Neutrophil (primary cell): Measurements from ENCODE around the gene L1CAM.

Experiments used
- H3K27ac ChIP-seq: fragments of 200-600 bp; sonication (generic); 2 replicates; pipeline ENCODE4 v1.5.1; 2016; ENCODE audit warnings: mild to moderate bottlenecking, moderate library complexity
- H3K27me3 ChIP-seq: fragments of 200-600 bp; sonication (generic); 2 replicates; pipeline ENCODE4 v1.6.0; 2016; ENCODE audit warnings: mild to moderate bottlenecking
- H3K36me3 ChIP-seq: fragments of 200-600 bp; sonication (generic); 2 replicates; pipeline ENCODE4 v1.5.1; 2017
- H3K4me1 ChIP-seq, 2 experiments: fragments of 200-600 bp in 1 of 2; sonication (generic) in 1 of 2; 1 replicate in 1 of 2; 2 replicates in 1 of 2; pipeline versions ENCODE4 v1.5.1 to v1.6.1; 2013 to 2016; ENCODE audit warnings: low read depth in 1 of 2, low read length in 1 of 2, mild to moderate bottlenecking in 1 of 2, moderate library complexity in 1 of 2; ENCODE audit not compliant: control insufficient read depth in 1 of 2, insufficient read depth in 1 of 2
- H3K4me3 ChIP-seq, 2 experiments: fragments of 200-600 bp in 1 of 2; sonication (generic) in 1 of 2; 1 replicate in 1 of 2; 2 replicates in 1 of 2; pipeline ENCODE4 v1.5.1; 2013 to 2016; ENCODE audit warnings: low read depth in 1 of 2, low read length in 1 of 2, mild to moderate bottlenecking in 1 of 2, moderate library complexity in 1 of 2
- H3K9me3 ChIP-seq: fragments of 200-600 bp; sonication (generic); 2 replicates; pipeline ENCODE4 v1.5.1; 2016
- TF ChIP-seq, protein P1 (sequence below): fragments of 200-600 bp; sonication (generic); IDR thresholded peaks from 2 replicates; pipeline ENCODE4 v1.5.1; 2016; ENCODE audit warnings: antibody characterized with exemption

L1CAM gene

GRCh38 chrX:153928846-153929245 lies 42.9 kb upstream of the L1CAM start:
- H3K4me3 ChIP-seq = peak overlapping the region; percentile 48 to 98
- H3K36me3 ChIP-seq = peaks cover 18% of the 10 kb centered on the region
- TF ChIP-seq, protein P1, sequence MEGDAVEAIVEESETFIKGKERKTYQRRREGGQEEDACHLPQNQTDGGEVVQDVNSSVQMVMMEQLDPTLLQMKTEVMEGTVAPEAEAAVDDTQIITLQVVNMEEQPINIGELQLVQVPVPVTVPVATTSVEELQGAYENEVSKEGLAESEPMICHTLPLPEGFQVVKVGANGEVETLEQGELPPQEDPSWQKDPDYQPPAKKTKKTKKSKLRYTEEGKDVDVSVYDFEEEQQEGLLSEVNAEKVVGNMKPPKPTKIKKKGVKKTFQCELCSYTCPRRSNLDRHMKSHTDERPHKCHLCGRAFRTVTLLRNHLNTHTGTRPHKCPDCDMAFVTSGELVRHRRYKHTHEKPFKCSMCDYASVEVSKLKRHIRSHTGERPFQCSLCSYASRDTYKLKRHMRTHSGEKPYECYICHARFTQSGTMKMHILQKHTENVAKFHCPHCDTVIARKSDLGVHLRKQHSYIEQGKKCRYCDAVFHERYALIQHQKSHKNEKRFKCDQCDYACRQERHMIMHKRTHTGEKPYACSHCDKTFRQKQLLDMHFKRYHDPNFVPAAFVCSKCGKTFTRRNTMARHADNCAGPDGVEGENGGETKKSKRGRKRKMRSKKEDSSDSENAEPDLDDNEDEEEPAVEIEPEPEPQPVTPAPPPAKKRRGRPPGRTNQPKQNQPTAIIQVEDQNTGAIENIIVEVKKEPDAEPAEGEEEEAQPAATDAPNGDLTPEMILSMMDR = no peak
- H3K4me1 ChIP-seq = peaks cover 22 to 57% of the 10 kb centered on the region in 2 experiments
- H3K9me3 ChIP-seq = no peaks in the 10 kb centered on the region
- H3K27ac ChIP-seq = peak overlapping the region; percentile 100
- no peaks in the 10 kb centered on the region for H3K27me3 ChIP-seq

GRCh38 chrX:153927922-153928760 lies 42.2 kb upstream of the L1CAM start:
- peaks cover 24 to 62% of the 10 kb centered on the region in 2 experiments for H3K4me1 ChIP-seq
- TF ChIP-seq, protein P1 = peak; percentile 33

GRCh38 chrX:153927672-153927921 lies 41.6 kb upstream of the L1CAM start:
- H3K9me3 ChIP-seq = no peaks in the 10 kb centered on the region
- H3K36me3 ChIP-seq = peaks cover 18% of the 10 kb centered on the region
- peak overlapping the region; percentile 100 for H3K27ac ChIP-seq
- H3K4me1 ChIP-seq = peaks cover 29 to 68% of the 10 kb centered on the region in 2 experiments
- peak overlapping the region; percentile 69 to 98 for H3K4me3 ChIP-seq
- TF ChIP-seq, protein P1 = no peak
- no peaks in the 10 kb centered on the region for H3K27me3 ChIP-seq

More at GRCh38 chrX:153927922-153928760, 42.2 kb upstream of the L1CAM start:
- H3K27ac ChIP-seq = peak overlapping the region; percentile 100
- H3K36me3 ChIP-seq = peaks cover 18% of the 10 kb centered on the region
- H3K27me3 ChIP-seq = no peaks in the 10 kb centered on the region
- no peaks in the 10 kb centered on the region for H3K9me3 ChIP-seq
- H3K4me3 ChIP-seq = peak overlapping the region; percentile 69 to 98

DNA sequence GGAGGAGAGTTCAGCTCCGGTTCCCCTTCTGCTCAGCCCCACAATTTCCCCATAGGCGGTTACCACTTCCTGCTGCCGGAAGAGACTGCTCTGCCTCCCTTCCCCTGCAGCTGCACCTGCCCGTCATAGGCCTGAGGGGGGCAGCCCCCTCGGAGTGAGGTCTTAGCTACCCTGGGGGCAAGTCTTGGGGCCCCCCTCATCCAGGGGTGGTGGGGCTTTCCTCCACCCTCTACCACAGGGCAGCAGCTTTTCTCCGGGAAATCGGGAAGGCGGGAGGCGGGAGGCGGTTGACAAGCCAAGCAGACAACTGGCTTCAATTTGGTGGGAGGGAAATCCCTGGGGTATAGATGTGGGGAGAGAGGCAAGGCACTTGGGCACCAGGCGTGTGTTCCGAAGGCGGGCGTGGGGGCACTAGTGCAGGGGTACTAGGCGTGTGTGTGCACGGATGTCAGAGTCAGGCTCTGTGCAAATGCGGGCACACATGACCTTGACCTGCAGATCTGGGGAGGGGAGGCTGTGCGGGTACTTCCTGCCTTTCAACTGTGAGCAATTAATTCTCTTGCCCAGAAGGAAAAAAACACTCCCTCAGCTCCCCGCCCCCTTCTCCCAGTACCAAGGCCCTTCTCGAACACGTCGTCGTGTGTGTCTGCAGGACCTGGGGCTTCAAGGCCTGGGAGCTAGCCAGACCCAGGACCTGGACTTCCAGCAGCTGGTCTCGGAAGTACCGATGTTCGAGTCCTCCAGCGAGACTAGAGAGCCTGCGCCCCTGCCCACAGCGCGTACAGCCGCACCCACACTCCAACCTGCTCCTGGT lies 41.1 kb upstream of the L1CAM start:
- peak overlapping the region; percentile 100 for H3K27ac ChIP-seq
- peaks cover 35 to 73% of the 10 kb centered on the region in 2 experiments for H3K4me1 ChIP-seq
- H3K27me3 ChIP-seq = no peaks in the 10 kb centered on the region
- no peaks in the 10 kb centered on the region for H3K9me3 ChIP-seq
- peak overlapping the region; percentile 69 to 98 for H3K4me3 ChIP-seq
- peaks cover 17% of the 10 kb centered on the region for H3K36me3 ChIP-seq
- TF ChIP-seq, protein P1 = peak; percentile 38

GRCh38 chrX:153926552-153926857 lies 40.5 kb upstream of the L1CAM start:
- Histone ChIP-seq H3K4me1 (peaks cover 40 to 79% of the 10 kb centered on the region in 2 experiments), H3K27ac (peak overlapping the region; percentile 100), H3K27me3 (no peaks in the 10 kb centered on the region), H3K4me3 (peak overlapping the region; percentile 69 to 98), H3K9me3 (no peaks in the 10 kb centered on the region), H3K36me3 (peaks cover 12% of the 10 kb centered on the region)
- TF ChIP-seq, protein P1 = no peak
